Keratinocyte (primary cell): Measurements from ENCODE around the gene TRIM67. TPM values are rescaled to one million over a fixed set of nuclear protein-coding genes. Genes with fewer than 3 reads are reported as not detected.
A peak's percentile ranks its signal among the peaks of the same experiment; 100 is the strongest.

Experiments used
- DNase-seq: peaks from one replicate; pipeline ENCODE4 v3.0.0-alpha.2; 2011; ENCODE audit warnings: low read depth, missing footprints, low spot score
- FAIRE-seq: peaks from 2 replicates; lab custom pipeline; 2011; peaks lifted over from hg19 to GRCh38; lab: Jason Lieb, UNC
- H2AFZ ChIP-seq: 2 replicates; pipeline ENCODE4 v1.6.0; 2012; ENCODE audit warnings: low read length, control low read depth, inconsistent platforms; ENCODE audit not compliant: control insufficient read depth
- H3K27ac ChIP-seq: 2 replicates; pipeline ENCODE4 v1.5.1; 2011; ENCODE audit warnings: low read length; ENCODE audit not compliant: control insufficient read depth, insufficient read depth
- H3K27me3 ChIP-seq: 3 replicates; pipeline ENCODE4 v1.6.0; 2011; ENCODE audit warnings: low read length; ENCODE audit not compliant: control insufficient read depth, insufficient read depth; ENCODE audit errors: extremely low read depth
- H3K36me3 ChIP-seq, 2 experiments: 2 replicates in 1 of 2; 3 replicates in 1 of 2; pipeline ENCODE4 v1.5.1; 2011; ENCODE audit warnings: low read length in 2 of 2, mild to moderate bottlenecking in 1 of 2; ENCODE audit not compliant: control insufficient read depth in 2 of 2, insufficient read depth in 2 of 2; ENCODE audit errors: extremely low read depth in 1 of 2
- H3K4me1 ChIP-seq: 3 replicates; pipeline ENCODE4 v1.5.1; 2011; ENCODE audit warnings: low read length; ENCODE audit not compliant: control insufficient read depth, insufficient read depth; ENCODE audit errors: extremely low read depth
- H3K4me2 ChIP-seq: 3 replicates; pipeline ENCODE4 v1.6.0; 2011; ENCODE audit warnings: low read depth, low read length; ENCODE audit not compliant: control insufficient read depth, insufficient read depth; ENCODE audit errors: extremely low read depth
- H3K4me3 ChIP-seq, 3 experiments: fragments of 200-600 bp in 1 of 3; sonication (generic) in 1 of 3; 2 replicates in 2 of 3; 3 replicates in 1 of 3; pipeline ENCODE4 v1.5.1; 2011 to 2016; ENCODE audit warnings: low read length in 3 of 3, mild to moderate bottlenecking in 3 of 3, control low read depth in 2 of 3, inconsistent platforms in 1 of 3, low read depth in 1 of 3, mixed read lengths in 1 of 3, mixed run types in 1 of 3, moderate library complexity in 1 of 3; ENCODE audit not compliant: control insufficient read depth in 2 of 3, insufficient read depth in 2 of 3; ENCODE audit errors: extremely low read depth in 1 of 3
- H3K79me2 ChIP-seq: 2 replicates; pipeline ENCODE4 v1.6.0; 2012; ENCODE audit warnings: low read length; ENCODE audit not compliant: control insufficient read depth, insufficient read depth
- H3K9ac ChIP-seq: 3 replicates; pipeline ENCODE4 v1.6.0; 2011; ENCODE audit warnings: low read length; ENCODE audit not compliant: control insufficient read depth, insufficient read depth; ENCODE audit errors: extremely low read depth
- H3K9me1 ChIP-seq: 3 replicates; pipeline ENCODE4 v1.6.0; 2011; ENCODE audit warnings: low read length; ENCODE audit not compliant: control insufficient read depth, insufficient read depth; ENCODE audit errors: extremely low read depth
- H3K9me3 ChIP-seq: 2 replicates; pipeline ENCODE4 v1.5.1; 2012; ENCODE audit warnings: low read depth, low read length; ENCODE audit not compliant: control insufficient read depth
- H4K20me1 ChIP-seq: 3 replicates; pipeline ENCODE4 v1.6.0; 2011; ENCODE audit warnings: low read length; ENCODE audit not compliant: control insufficient read depth, insufficient read depth; ENCODE audit errors: extremely low read depth
- EZH2 ChIP-seq: IDR thresholded peaks from one replicate; pipeline ENCODE4 v1.6.1; 2012; ENCODE audit warnings: inconsistent platforms, mild to moderate bottlenecking, low read length, moderate library complexity
- dilution Hi-C: fragments of 300-500 bp; cut with MboI; formaldehyde crosslinking; loops from one replicate; pipeline ENCODE4 v1.7.0; 2020; ENCODE audit warnings: low sequenced_read_pairs; ENCODE audit not compliant: extremely low pct_ligation_motif_present
- polyA plus RNA-seq, 5 experiments: library from polyadenylated mRNA; depleted of rRNA in 3 of 5; stranded (reverse) in 3 of 5; stranded (forward) in 1 of 5; unstranded in 1 of 5; fragments of >200 nt; gene quantifications; 1 replicate in 1 of 5; 2 replicates in 3 of 5; 3 replicates in 1 of 5; pipeline versions ENCODE4 v1.2.1 to v1.2.3, GENCODE V29; 2011 to 2012; ENCODE audit warnings: missing spikeins in 2 of 5, low read depth in 1 of 5, low replicate concordance in 1 of 5
- TF ChIP-seq, protein P1 (sequence below), 3 experiments: IDR thresholded peaks in 1 of 3; conservative IDR thresholded peaks in 1 of 3; optimal IDR thresholded peaks in 1 of 3; 2 replicates in 2 of 3; 3 replicates in 1 of 3; pipeline versions ENCODE3 to v1.5.1; 2011; ENCODE audit warnings: low read length in 3 of 3, mild to moderate bottlenecking in 3 of 3, moderate library complexity in 2 of 3, control low read depth in 1 of 3, inconsistent platforms in 1 of 3; ENCODE audit not compliant: insufficient read depth in 2 of 3; ENCODE audit errors: extremely low read depth in 1 of 3

Gene TRIM67
- polyA plus RNA-seq, 1 donor (not counting 4 experiments of a cell fraction or from before 2014, with no cell fraction given): not detected

DNA sequence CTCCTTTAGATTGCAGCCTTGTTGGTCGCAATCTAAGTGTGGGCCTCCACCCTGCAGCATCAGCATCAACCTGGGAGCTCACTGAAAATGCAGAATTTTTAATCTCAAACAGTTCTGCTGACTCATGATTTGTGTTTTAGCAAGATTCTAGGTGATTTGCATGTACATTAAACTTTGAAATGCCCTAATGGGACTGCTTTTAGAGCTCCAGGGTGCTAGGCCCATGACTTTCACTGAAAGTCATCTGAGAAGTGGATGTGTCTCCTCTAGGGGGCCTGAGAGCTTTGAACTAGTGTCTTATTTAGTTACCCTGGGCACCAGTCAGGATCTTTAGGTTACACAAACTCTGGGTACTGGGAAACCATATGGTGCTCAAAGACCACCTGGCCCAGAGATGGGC is 9.0 kb downstream of the TRIM67 start:
- Histone ChIP-seq H2AFZ (no peak overlapping the region), H3K4me1 (peaks cover 15% of the 10 kb centered on the region), H3K27me3 (peaks cover 5% of the 10 kb centered on the region), H3K36me3 (no peaks in the 10 kb centered on the region), H3K79me2 (no peaks in the 10 kb centered on the region), H3K4me2 (no peak overlapping the region), H3K9me3 (no peaks in the 10 kb centered on the region), H3K9ac (no peak overlapping the region), H4K20me1 (no peaks in the 10 kb centered on the region), H3K27ac (no peak overlapping the region), H3K4me3 (no peak overlapping the region), H3K9me1 (no peaks in the 10 kb centered on the region)
- no peak for TF ChIP-seq EZH2
- TF ChIP-seq, protein P1, sequence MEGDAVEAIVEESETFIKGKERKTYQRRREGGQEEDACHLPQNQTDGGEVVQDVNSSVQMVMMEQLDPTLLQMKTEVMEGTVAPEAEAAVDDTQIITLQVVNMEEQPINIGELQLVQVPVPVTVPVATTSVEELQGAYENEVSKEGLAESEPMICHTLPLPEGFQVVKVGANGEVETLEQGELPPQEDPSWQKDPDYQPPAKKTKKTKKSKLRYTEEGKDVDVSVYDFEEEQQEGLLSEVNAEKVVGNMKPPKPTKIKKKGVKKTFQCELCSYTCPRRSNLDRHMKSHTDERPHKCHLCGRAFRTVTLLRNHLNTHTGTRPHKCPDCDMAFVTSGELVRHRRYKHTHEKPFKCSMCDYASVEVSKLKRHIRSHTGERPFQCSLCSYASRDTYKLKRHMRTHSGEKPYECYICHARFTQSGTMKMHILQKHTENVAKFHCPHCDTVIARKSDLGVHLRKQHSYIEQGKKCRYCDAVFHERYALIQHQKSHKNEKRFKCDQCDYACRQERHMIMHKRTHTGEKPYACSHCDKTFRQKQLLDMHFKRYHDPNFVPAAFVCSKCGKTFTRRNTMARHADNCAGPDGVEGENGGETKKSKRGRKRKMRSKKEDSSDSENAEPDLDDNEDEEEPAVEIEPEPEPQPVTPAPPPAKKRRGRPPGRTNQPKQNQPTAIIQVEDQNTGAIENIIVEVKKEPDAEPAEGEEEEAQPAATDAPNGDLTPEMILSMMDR (optimal IDR thresholded peaks at IDR 0.05 in 1 of 3, IDR thresholded peaks at IDR 0.05 in 1 of 3, conservative IDR thresholded peaks at IDR 0.05 in 1 of 3; ENCODE audit: extremely low read depth in 1 of 3, insufficient read depth in 2 of 3, low read length in 3 of 3): no peak
- DNase-seq (no peak), FAIRE-seq (no peak)
- dilution Hi-C loops: no loop called here

DNA sequence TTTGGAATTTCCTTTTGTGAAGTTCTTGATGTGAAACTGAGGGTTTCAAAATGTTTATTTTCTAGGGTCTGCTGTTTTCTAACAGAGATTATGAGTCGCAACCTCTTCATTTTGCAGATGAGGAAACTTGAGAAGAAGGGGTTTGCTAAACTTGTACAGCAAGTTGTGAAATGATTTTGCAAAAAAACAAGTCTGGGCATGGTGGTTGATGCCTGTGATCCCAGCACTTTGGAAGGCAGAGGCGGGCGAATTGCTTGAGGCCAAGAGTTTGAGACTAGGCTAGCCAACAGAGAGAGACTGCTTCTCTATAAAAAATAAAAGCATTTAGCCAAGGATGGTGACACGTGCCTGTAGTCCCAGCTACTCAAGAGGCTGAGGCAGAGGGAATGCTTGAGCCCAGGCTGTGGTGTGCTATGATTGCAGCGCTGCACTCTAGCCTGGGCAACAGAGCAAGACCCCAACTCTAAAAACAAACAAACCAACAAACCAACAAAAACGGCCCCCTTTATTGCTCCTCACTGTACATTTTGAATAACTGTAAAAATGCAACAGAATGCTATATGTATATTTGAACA is 9.9 kb downstream of the TRIM67 start:
- no peaks in the 10 kb centered on the region for H3K9me1 ChIP-seq
- peak overlapping the region; percentile 29 for H3K4me2 ChIP-seq
- H3K79me2 ChIP-seq: no peaks in the 10 kb centered on the region
- no peaks in the 10 kb centered on the region for H4K20me1 ChIP-seq
- DNase-seq: peak; percentile 40
- no peak overlapping the region for H2AFZ ChIP-seq
- dilution Hi-C loops: no loop called here
- no peak overlapping the region for H3K27ac ChIP-seq
- H3K4me3 ChIP-seq: no peak overlapping the region
- peaks cover 3% of the 10 kb centered on the region for H3K27me3 ChIP-seq
- peak; percentile 65 for FAIRE-seq
- H3K4me1 ChIP-seq: peaks cover 15% of the 10 kb centered on the region
- H3K9ac ChIP-seq: no peak overlapping the region
- no peaks in the 10 kb centered on the region for H3K9me3 ChIP-seq
- no peak for TF ChIP-seq EZH2
- TF ChIP-seq, protein P1 (optimal IDR thresholded peaks at IDR 0.05 in 1 of 3, IDR thresholded peaks at IDR 0.05 in 1 of 3, conservative IDR thresholded peaks at IDR 0.05 in 1 of 3; ENCODE audit: extremely low read depth in 1 of 3, insufficient read depth in 2 of 3, low read length in 3 of 3): no peak
- H3K36me3 ChIP-seq: no peaks in the 10 kb centered on the region
